IMR-90 (cell line): ENCODE data around the gene CLPTM1. TPM values are rescaled to one million over a fixed set of nuclear protein-coding genes. Genes with fewer than 3 reads are reported as not detected.

Experiments used
- ATAC-seq: fragments of 200-7000 bp; cut with Tn5 transposase; 2 replicates; pipeline ENCODE4 v1.9.1; 2020; ENCODE audit warnings: low read depth, mild to moderate bottlenecking, moderate library complexity
- BruUV-seq: library from RNA; stranded (reverse); fragments of 400-500 nt; replicated peaks from 2 replicates; lab custom pipeline; 2021; lab: Mats Ljungman, UMichigan
- CTCF ChIA-PET: fragments of 300-600 bp; formaldehyde crosslinking; extraction: SDS; loops from one replicate; lab custom pipeline; 2021; ENCODE audit warnings: antibody characterized with exemption; lab: Yijun Ruan, JAX
- POLR2A ChIA-PET: fragments of 300-600 bp; sonication (Branson Sonifier 250); formaldehyde crosslinking; loops from one replicate; lab custom pipeline; 2022; ENCODE audit warnings: antibody characterized with exemption; ENCODE audit not compliant: unreplicated experiment; lab: Charles Lee
- DNase-seq: peaks from one replicate; pipeline ENCODE4 v3.0.0; 2013
- H2AFZ ChIP-seq: replicated peaks from 2 replicates; pipeline ENCODE3; 2013; ENCODE audit warnings: low read length, mild to moderate bottlenecking; ENCODE audit not compliant: poor library complexity
- H2AK5ac ChIP-seq: 2 replicates; pipeline ENCODE4 v1.6.1; 2013; ENCODE audit warnings: low read depth, low read length, inconsistent platforms
- H2AK9ac ChIP-seq: replicated peaks from 2 replicates; pipeline ENCODE3; 2013; ENCODE audit warnings: mild to moderate bottlenecking, low read depth, low read length, moderate library complexity; ENCODE audit not compliant: poor library complexity
- H2BK120ac ChIP-seq: 2 replicates; pipeline ENCODE4 v1.6.1; 2013; ENCODE audit warnings: low read depth, low read length, inconsistent platforms
- H2BK15ac ChIP-seq: 3 replicates; pipeline ENCODE4 v1.6.1; 2013; ENCODE audit warnings: low read depth, low read length, inconsistent platforms
- H2BK20ac ChIP-seq: 2 replicates; pipeline ENCODE4 v1.6.1; 2013; ENCODE audit warnings: low read depth, mild to moderate bottlenecking, inconsistent platforms, low read length, moderate library complexity
- H2BK5ac ChIP-seq: 2 replicates; pipeline ENCODE4 v1.6.1; 2013; ENCODE audit warnings: mild to moderate bottlenecking, low read depth, low read length, inconsistent platforms; ENCODE audit not compliant: poor library complexity, severe bottlenecking
- H3K14ac ChIP-seq: replicated peaks from 2 replicates; pipeline ENCODE4 v1.6.1; 2013; ENCODE audit warnings: low read depth, low read length, inconsistent platforms
- H3K18ac ChIP-seq: 2 replicates; pipeline ENCODE4 v1.6.1; 2013; ENCODE audit warnings: low read depth, low read length, control low read depth
- H3K23ac ChIP-seq: 2 replicates; pipeline ENCODE4 v1.6.1; 2013; ENCODE audit warnings: low read depth, low read length, inconsistent platforms
- H3K27ac ChIP-seq: 2 replicates; pipeline ENCODE4 v1.5.1; 2013; ENCODE audit warnings: mild to moderate bottlenecking, control low read depth, low read length; ENCODE audit not compliant: insufficient read depth
- H3K27me3 ChIP-seq: 2 replicates; pipeline ENCODE4 v1.6.1; 2013; ENCODE audit warnings: low read length; ENCODE audit not compliant: control insufficient read depth, insufficient read depth
- H3K36me3 ChIP-seq: 2 replicates; pipeline ENCODE4 v1.6.1; 2013; ENCODE audit warnings: low read length, mixed read lengths; ENCODE audit not compliant: control insufficient read depth, insufficient read depth
- H3K4ac ChIP-seq: 2 replicates; pipeline ENCODE4 v1.6.1; 2013; ENCODE audit warnings: low read depth, low read length, inconsistent platforms
- H3K4me1 ChIP-seq: 2 replicates; pipeline ENCODE4 v1.6.1; 2013; ENCODE audit warnings: low read length, mixed read lengths; ENCODE audit not compliant: control insufficient read depth, insufficient read depth
- H3K4me2 ChIP-seq: 2 replicates; pipeline ENCODE4 v1.6.1; 2013; ENCODE audit warnings: low read depth, mild to moderate bottlenecking, control low read depth, low read length, moderate library complexity
- H3K4me3 ChIP-seq: 2 replicates; pipeline ENCODE4 v1.5.1; 2013; ENCODE audit warnings: low read depth, mild to moderate bottlenecking, control low read depth, low read length, moderate library complexity; ENCODE audit not compliant: insufficient read depth
- H3K56ac ChIP-seq: 2 replicates; pipeline ENCODE4 v1.6.1; 2013; ENCODE audit warnings: low read length, inconsistent platforms; ENCODE audit not compliant: insufficient read depth; ENCODE audit errors: extremely low read depth
- H3K79me1 ChIP-seq, 2 experiments: 2 replicates each; pipeline ENCODE4 v1.6.1; 2013; ENCODE audit warnings: low read length in 2 of 2, inconsistent platforms in 1 of 2, low read depth in 1 of 2
- H3K9ac ChIP-seq: 2 replicates; pipeline ENCODE4 v1.6.1; 2013; ENCODE audit warnings: low read depth, low read length, control low read depth
- H3K9me1 ChIP-seq: 2 replicates; pipeline ENCODE4 v1.6.1; 2013; ENCODE audit warnings: low read length, inconsistent platforms; ENCODE audit not compliant: insufficient read depth
- H3K9me3 ChIP-seq: 2 replicates; pipeline ENCODE4 v1.6.1; 2013; ENCODE audit warnings: low read length; ENCODE audit not compliant: control insufficient read depth, insufficient read depth
- H4K20me1 ChIP-seq: 2 replicates; pipeline ENCODE4 v1.6.1; 2013; ENCODE audit warnings: low read length, inconsistent platforms; ENCODE audit not compliant: insufficient read depth
- H4K5ac ChIP-seq: 2 replicates; pipeline ENCODE4 v1.6.1; 2013; ENCODE audit warnings: mild to moderate bottlenecking, low read depth, low read length, control low read depth
- H4K8ac ChIP-seq, 2 experiments: 2 replicates each; pipeline ENCODE4 v1.6.1; 2013; ENCODE audit warnings: low read depth in 2 of 2, low read length in 2 of 2, control low read depth in 1 of 2, inconsistent platforms in 1 of 2
- H4K91ac ChIP-seq: 2 replicates; pipeline ENCODE4 v1.6.1; 2013; ENCODE audit warnings: low read depth, low read length, inconsistent platforms; ENCODE audit not compliant: insufficient read depth
- SMC3 ChIP-seq: fragments of 150-350 bp; IDR thresholded peaks from 2 replicates; pipeline ENCODE4 v1.6.1; 2016; ENCODE audit warnings: low read depth, mild to moderate bottlenecking, antibody characterized with exemption, low read length, moderate library complexity
- WGBS, 2 experiments: methylation state at CpG; one replicate each; pipeline versions ENCODE4 v1.1.5 to v1.1.7; 2013; ENCODE audit warnings: missing lambda C conversion rate in 2 of 2; ENCODE audit not compliant: insufficient read length in 1 of 2; ENCODE audit errors: extremely low coverage in 2 of 2; 5-methylcytosine and 5-hydroxymethylcytosine counted together
- dilution Hi-C: fragments of 300-500 bp; cut with HindIII; formaldehyde crosslinking; loops from one replicate; pipeline ENCODE4 v1.14.3; 2018; ENCODE audit warnings: low sequenced_read_pairs; ENCODE audit not compliant: unreplicated experiment
- in situ Hi-C: fragments of 300-500 bp; cut with MboI; formaldehyde crosslinking; loops from 3 replicates; pipeline ENCODE4 v1.14.3; 2019; ENCODE audit warnings: low sequenced_read_pairs, inconsistent platforms, mixed read lengths
- intact Hi-C: fragments of 100-400 bp; cut with micrococcal nuclease; formaldehyde crosslinking; loops from 2 replicates; pipeline ENCODE4 v1.10.0; 2022
- polyA plus RNA-seq, 3 experiments: library from polyadenylated mRNA; depleted of rRNA; stranded (reverse); fragments of >200 nt; gene quantifications; 2 replicates each; pipeline ENCODE4 v1.2.3, GENCODE V29; 2012; ENCODE audit warnings: low replicate concordance in 1 of 3
- total RNA-seq: library from RNA; depleted of rRNA; stranded (reverse); fragments of >200 nt; gene quantifications from 2 replicates; pipeline ENCODE4 v1.2.3, GENCODE V29; 2012

CLPTM1 gene
- total and polyA plus RNA-seq, 2 of the 4 experiments (the other 2 are of a cell fraction), result 23.8 to 88.8 TPM

- H2AK5ac ChIP-seq, result peak overlapping the region; percentile 86
- H4K5ac ChIP-seq, result peak overlapping the region; percentile 81
- ATAC-seq (no peak), DNase-seq (no peak)
- BruUV-seq, result no TSS peak
- H3K79me1 ChIP-seq, result peaks cover 2 to 51% of the 10 kb centered on the region in 2 experiments; a peak in 3 of 4 replicates
- peaks cover 38% of the 10 kb centered on the region for H4K20me1 ChIP-seq
- intact Hi-C loops (loop anchor here (10.0 kb wide), 1 partner anchor 379 kb away; no protein-coding TSS in a partner anchor), dilution Hi-C loops (no loop called here), in situ Hi-C loops (loop anchor here (5.0 to 10.0 kb wide), 2 partner anchors 42 to 269 kb away; partner anchors contain the start of gene APOC1)
- peak overlapping the region; percentile 94 for H4K91ac ChIP-seq
- TF ChIP-seq SMC3, result no peak
- H2BK5ac ChIP-seq, result peak overlapping the region; percentile 99
- H3K9ac ChIP-seq, result peak overlapping the region; percentile 99
- H3K18ac ChIP-seq, result peak overlapping the region; percentile 43; the same call in 1 of the 2 replicates
- WGBS, 2 experiments, result 67% methylated on average over 1 of the region's 13 CpGs; no CpG with 5 or more reads in 1 of the 2 experiments
- H2BK20ac ChIP-seq, result no peak overlapping the region
- ChIA-PET POLR2A (no interaction called here), CTCF (interaction anchor here (1.2 kb wide), 1 partner anchor 49 kb away, joined by 3 read pairs; no protein-coding TSS in a partner anchor)
- peak overlapping the region; percentile 92 for H3K4me2 ChIP-seq
- H3K56ac ChIP-seq, result peak overlapping the region; percentile 100
- H3K23ac ChIP-seq, result peak overlapping the region; percentile 74; the same call in 1 of the 2 replicates
- H2AK9ac ChIP-seq, result peak overlapping the region; percentile 96
- H3K27ac ChIP-seq, result peak overlapping the region; percentile 95
- peak overlapping the region; percentile 72 for H3K4me3 ChIP-seq
- H4K8ac ChIP-seq, result peak overlapping the region; percentile 72 to 100
- H2BK120ac ChIP-seq, result 0 out of 2 replicates have a peak overlapping the region, but pooled peaks have one; percentile 63
- no peaks in the 10 kb centered on the region for H3K9me3 ChIP-seq
- no peaks in the 10 kb centered on the region for H3K27me3 ChIP-seq
- peak overlapping the region; percentile 100 for H2AFZ ChIP-seq
- H3K36me3 ChIP-seq, result peaks cover 2% of the 10 kb centered on the region; the same call in 1 of the 2 replicates
- peaks cover 9% of the 10 kb centered on the region; the same call in 1 of the 2 replicates for H3K9me1 ChIP-seq
- H2BK15ac ChIP-seq, result peak overlapping the region; percentile 40; the same call in 1 of the 3 replicates
- H3K14ac ChIP-seq, result peak overlapping the region; percentile 95
- H3K4ac ChIP-seq, result peak overlapping the region; percentile 99
- H3K4me1 ChIP-seq, result peaks cover 7% of the 10 kb centered on the region
These were observed 917 bp upstream of the CLPTM1 start for GRCh38 chr19:44954278-44954648.
